Sigmoid colon (tissue), 7 donors: ENCODE results near the gene LRRC1. TPM values are rescaled to one million over a fixed set of nuclear protein-coding genes. Genes with fewer than 3 reads are reported as not detected.

Experiments used
- DNase-seq: peaks from one replicate; pipeline ENCODE4 v3.0.0-alpha.2; 2019
- H3K27ac ChIP-seq, 4 donors: fragments of 200-600 bp; sonication (generic); one replicate each; pipeline ENCODE4 v1.5.1; 2016 to 2019; ENCODE audit warnings: mild to moderate bottlenecking in 1 of 4
- H3K27me3 ChIP-seq, 3 donors: fragments of 200-600 bp; sonication (generic); one replicate each; pipeline ENCODE4 v1.5.1; 2019; ENCODE audit warnings: mild to moderate bottlenecking in 1 of 3
- H3K36me3 ChIP-seq, 4 donors: fragments of 200-600 bp; sonication (generic); one replicate each; pipeline ENCODE4 v1.5.1; 2016 to 2019
- H3K4me1 ChIP-seq, 4 donors: fragments of 200-600 bp; sonication (generic); one replicate each; pipeline ENCODE4 v1.5.1; 2017 to 2019
- H3K4me3 ChIP-seq, 4 donors: fragments of 200-600 bp; sonication (generic); one replicate each; pipeline ENCODE4 v1.5.1; 2017 to 2019; ENCODE audit warnings: mild to moderate bottlenecking in 2 of 4, moderate library complexity in 1 of 4
- H3K9me3 ChIP-seq, 4 donors: fragments of 200-600 bp in 3 of 4; sonication (generic) in 3 of 4; one replicate each; pipeline versions ENCODE4 v1.5.1 to v1.6.1; 2013 to 2019
- CTCF ChIP-seq, 4 experiments: fragments of 450-650 bp in 3 of 4; fragments of 200-600 bp in 1 of 4; IDR thresholded peaks; one replicate each; pipeline ENCODE4 v1.5.1; 2016 to 2019; ENCODE audit warnings: antibody characterized with exemption in 4 of 4, mild to moderate bottlenecking in 3 of 4, moderate library complexity in 2 of 4
- EP300 ChIP-seq, 4 donors: sonication (generic); formaldehyde crosslinking; IDR thresholded peaks; one replicate each; pipeline ENCODE4 v1.6.1; 2017; ENCODE audit warnings: antibody characterized with exemption in 4 of 4
- POLR2A ChIP-seq, 2 donors: fragments of 450-650 bp; IDR thresholded peaks; one replicate each; pipeline ENCODE4 v1.6.1; 2016; ENCODE audit warnings: antibody characterized with exemption in 2 of 2, mild to moderate bottlenecking in 2 of 2, moderate library complexity in 2 of 2
- POLR2AphosphoS5 ChIP-seq, 4 donors: sonication (generic); formaldehyde crosslinking; IDR thresholded peaks; one replicate each; pipeline ENCODE4 v1.6.1; 2017; ENCODE audit warnings: antibody characterized with exemption in 4 of 4
- WGBS, 2 donors: extraction: QIAGEN DNeasy Blood & Tissue Kit; methylation state at CpG; one replicate each; pipeline ENCODE4 v1.1.7; 2013; 5-methylcytosine and 5-hydroxymethylcytosine counted together
- intact Hi-C: fragments of 100-400 bp; cut with DNase I; formaldehyde crosslinking; loops from one replicate; pipeline ENCODE4 v1.15.1; 2023
- polyA plus RNA-seq, 3 donors: library from polyadenylated mRNA; stranded (reverse); fragments of 200-250 nt; gene quantifications; one replicate each; pipeline ENCODE4 v1.2.3, GENCODE V29; 2013
- total RNA-seq, 4 donors: library from RNA; depleted of rRNA; stranded (reverse); fragments of >200 nt; gene quantifications; one replicate each; pipeline ENCODE4 v1.1.0, GENCODE V29; 2016
- donor health status: healthy with polysubstance abuse.
- donor health status: Bipolar disorder and iron deficiency.
- donor health status: healthy.

LRRC1 gene
- total and polyA plus RNA-seq, 7 donors, result 20.8 to 50.4 (median 29.9) TPM

- no peak overlapping the region for H3K4me3 ChIP-seq
- intact Hi-C loops, result no loop called here
- no peak for DNase-seq
- no peaks in the 10 kb centered on the region for H3K27me3 ChIP-seq
- no peak overlapping the region for H3K27ac ChIP-seq
- 75 to 89% methylated on average over 3 of the region's 3 CpGs for WGBS, 2 donors
- peaks cover 4 to 72% (median 8%) of the 10 kb centered on the region in 4 donors for H3K36me3 ChIP-seq
- H3K4me1 ChIP-seq, result no peaks in the 10 kb centered on the region
- H3K9me3 ChIP-seq, result no peaks in the 10 kb centered on the region
- TF ChIP-seq EP300 (IDR thresholded peaks at IDR 0.05), result no peak
- TF ChIP-seq CTCF (IDR thresholded peaks at IDR 0.05), result no peak
- TF ChIP-seq POLR2A (IDR thresholded peaks at IDR 0.05), result no peak
- TF ChIP-seq POLR2AphosphoS5 (IDR thresholded peaks at IDR 0.05), result no peak
These were observed 124.2 kb downstream of the LRRC1 start for GRCh38 chr6:53918854-53919510.

- no peak for TF ChIP-seq POLR2AphosphoS5 (IDR thresholded peaks at IDR 0.05)
- no peak for TF ChIP-seq CTCF (IDR thresholded peaks at IDR 0.05)
- TF ChIP-seq EP300 (IDR thresholded peaks at IDR 0.05), result no peak
- no peak for TF ChIP-seq POLR2A (IDR thresholded peaks at IDR 0.05)
- DNase-seq, result no peak
- Histone ChIP-seq H3K36me3 (peaks cover 4 to 63% (median 8%) of the 10 kb centered on the region in 4 donors), H3K9me3 (no peaks in the 10 kb centered on the region), H3K27me3 (no peaks in the 10 kb centered on the region), H3K4me3 (no peak overlapping the region), H3K27ac (no peak overlapping the region), H3K4me1 (no peaks in the 10 kb centered on the region)
- intact Hi-C loops, result no loop called here
- WGBS, 2 donors, result 82 to 87% methylated on average over 2 of the region's 2 CpGs
These were observed 125.1 kb downstream of the LRRC1 start for GRCh38 chr6:53919881-53920360.

- DNase-seq, result no peak
- TF ChIP-seq EP300 (IDR thresholded peaks at IDR 0.05) (no peak), POLR2AphosphoS5 (IDR thresholded peaks at IDR 0.05) (no peak), CTCF (IDR thresholded peaks at IDR 0.05) (no peak), POLR2A (IDR thresholded peaks at IDR 0.05) (no peak)
- H3K27ac ChIP-seq, result no peak overlapping the region
- H3K36me3 ChIP-seq, result peaks cover 4 to 53% (median 8%) of the 10 kb centered on the region in 4 donors
- intact Hi-C loops, result no loop called here
- no peaks in the 10 kb centered on the region for H3K9me3 ChIP-seq
- no peak overlapping the region for H3K4me3 ChIP-seq
- no peaks in the 10 kb centered on the region for H3K4me1 ChIP-seq
- 80 to 94% methylated on average over 5 of the region's 5 CpGs for WGBS, 2 donors
- no peaks in the 10 kb centered on the region for H3K27me3 ChIP-seq
These were observed 126.1 kb downstream of the LRRC1 start for GRCh38 chr6:53920881-53921280.

GRCh38 chr6:53921639-53922038 is 126.8 kb downstream of the LRRC1 start:
- H3K27ac ChIP-seq, result no peak overlapping the region
- intact Hi-C loops, result no loop called here
- TF ChIP-seq POLR2A (IDR thresholded peaks at IDR 0.05) (no peak), CTCF (IDR thresholded peaks at IDR 0.05) (no peak), POLR2AphosphoS5 (IDR thresholded peaks at IDR 0.05) (no peak), EP300 (IDR thresholded peaks at IDR 0.05) (no peak)
- no peak for DNase-seq
- peaks cover 4 to 49% (median 8%) of the 10 kb centered on the region in 4 donors for H3K36me3 ChIP-seq
- no peak overlapping the region for H3K4me3 ChIP-seq
- H3K9me3 ChIP-seq, result no peaks in the 10 kb centered on the region
- H3K27me3 ChIP-seq, result no peaks in the 10 kb centered on the region
- 91 to 97% methylated on average over 2 of the region's 2 CpGs for whole genome bisulfite sequencing, 2 donors
- H3K4me1 ChIP-seq, result peaks cover 0 to 3% (median 2%) of the 10 kb centered on the region in 4 donors
